Activated CD8-positive, alpha-beta T cell treated with anti-CD3 and anti-CD28 coated beads for 36 hours (primary cell): Measurements from ENCODE around the gene YWHAB. TPM values are rescaled to one million over a fixed set of nuclear protein-coding genes. Genes with fewer than 3 reads are reported as not detected.

Experiments
- ATAC-seq: fragments of 200-7000 bp; cut with Tn5 transposase; one replicate; pipeline ENCODE4 v1.10.0; 2021; ENCODE audit warnings: mild to moderate bottlenecking, moderate library complexity
- CTCF ChIA-PET: fragments of 350-600 bp; sonication (Branson Sonifier 250); formaldehyde crosslinking; loops from one replicate; lab custom pipeline; 2021; ENCODE audit warnings: antibody characterized with exemption; lab: Charles Lee
- POLR2A ChIA-PET: fragments of 350-600 bp; sonication (Branson Sonifier 250); formaldehyde crosslinking; loops from one replicate; lab custom pipeline; 2021; ENCODE audit warnings: antibody characterized with exemption; lab: Charles Lee
- DNase-seq: peaks from one replicate; pipeline ENCODE4 v3.0.0-alpha.2; 2020
- H3K27ac Mint-ChIP-seq: one replicate; pipeline ENCODE4 v1.8.0; 2021; ENCODE audit warnings: mild to moderate bottlenecking, mixed read lengths
- H3K27me3 Mint-ChIP-seq: one replicate; pipeline ENCODE4 v1.8.0; 2021; ENCODE audit warnings: mixed read lengths
- H3K36me3 Mint-ChIP-seq: one replicate; pipeline ENCODE4 v1.8.0; 2021; ENCODE audit warnings: low read depth, mixed read lengths
- H3K4me1 Mint-ChIP-seq: one replicate; pipeline ENCODE4 v1.8.0; 2021; ENCODE audit warnings: low read depth, mixed read lengths
- H3K4me3 Mint-ChIP-seq: one replicate; pipeline ENCODE4 v1.8.0; 2021; ENCODE audit warnings: mild to moderate bottlenecking, moderate library complexity, mixed read lengths
- H3K9me3 Mint-ChIP-seq: one replicate; pipeline ENCODE4 v1.8.0; 2021; ENCODE audit warnings: mixed read lengths
- intact Hi-C: fragments of 100-400 bp; cut with micrococcal nuclease; formaldehyde crosslinking; loops from one replicate; pipeline ENCODE4 v1.10.0; 2022
- total RNA-seq, 2 experiments: library from RNA; stranded (reverse); gene quantifications; one replicate each; pipeline ENCODE4 v1.2.3, GENCODE V29; 2021
- TF ChIP-seq, protein P1 (sequence below): fragments of 200-600 bp; IDR thresholded peaks from one replicate; pipeline ENCODE4 v1.8.0; 2022; ENCODE audit warnings: antibody characterized with exemption, mild to moderate bottlenecking

YWHAB gene
- total RNA-seq, 2 experiments from 2014 or later, result 220 to 226 TPM

DNA sequence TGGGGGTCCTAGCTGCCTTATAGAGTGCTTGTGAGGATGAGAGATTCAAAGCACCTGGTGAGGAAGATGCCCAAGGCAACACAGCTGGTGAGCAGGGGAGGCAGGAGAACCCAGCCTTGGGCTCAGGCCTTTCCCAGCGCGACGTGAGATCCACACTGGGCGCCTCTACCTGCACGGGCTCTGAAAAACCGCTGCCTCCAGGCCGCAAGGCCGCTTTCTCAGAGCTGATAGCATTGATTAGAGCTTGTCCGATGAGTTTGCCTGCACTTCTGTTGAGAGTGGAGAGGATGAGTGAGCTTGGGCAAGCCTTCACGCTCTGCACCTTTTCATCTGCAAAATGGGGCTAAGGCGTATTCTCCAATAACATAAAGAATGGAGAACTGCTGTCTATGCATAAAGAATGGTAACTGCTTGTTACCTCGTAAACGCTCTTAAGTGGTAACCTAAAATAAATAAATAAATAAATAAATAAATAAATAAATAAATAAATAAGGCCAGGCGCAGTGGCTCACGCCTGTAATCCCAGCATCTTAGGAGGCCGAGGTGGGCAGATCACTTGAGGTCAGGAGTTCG is 25.3 kb downstream of the YWHAB start:
- no peak for ATAC-seq
- Mint-ChIP-seq H3K4me3 (peak overlapping the region; percentile 85), H3K27me3 (no peaks in the 10 kb centered on the region), H3K27ac (peak overlapping the region; percentile 63), H3K36me3 (peaks cover 50% of the 10 kb centered on the region), H3K4me1 (peaks cover 38% of the 10 kb centered on the region), H3K9me3 (no peaks in the 10 kb centered on the region)
- no peak for DNase-seq
- intact Hi-C loops, result no loop called here
- ChIA-PET POLR2A (interaction anchor here (1.0 to 2.2 kb wide), 4 partner anchors 25 to 50 kb away, joined by 3 to 9 read pairs (median 3); partner anchors contain the start of genes TOMM34 and YWHAB), CTCF (interaction anchor here (0.8 to 1.7 kb wide), 5 partner anchors 20 to 185 kb away, joined by 4 to 5 read pairs (median 5); no protein-coding TSS in a partner anchor)
- TF ChIP-seq, protein P1, sequence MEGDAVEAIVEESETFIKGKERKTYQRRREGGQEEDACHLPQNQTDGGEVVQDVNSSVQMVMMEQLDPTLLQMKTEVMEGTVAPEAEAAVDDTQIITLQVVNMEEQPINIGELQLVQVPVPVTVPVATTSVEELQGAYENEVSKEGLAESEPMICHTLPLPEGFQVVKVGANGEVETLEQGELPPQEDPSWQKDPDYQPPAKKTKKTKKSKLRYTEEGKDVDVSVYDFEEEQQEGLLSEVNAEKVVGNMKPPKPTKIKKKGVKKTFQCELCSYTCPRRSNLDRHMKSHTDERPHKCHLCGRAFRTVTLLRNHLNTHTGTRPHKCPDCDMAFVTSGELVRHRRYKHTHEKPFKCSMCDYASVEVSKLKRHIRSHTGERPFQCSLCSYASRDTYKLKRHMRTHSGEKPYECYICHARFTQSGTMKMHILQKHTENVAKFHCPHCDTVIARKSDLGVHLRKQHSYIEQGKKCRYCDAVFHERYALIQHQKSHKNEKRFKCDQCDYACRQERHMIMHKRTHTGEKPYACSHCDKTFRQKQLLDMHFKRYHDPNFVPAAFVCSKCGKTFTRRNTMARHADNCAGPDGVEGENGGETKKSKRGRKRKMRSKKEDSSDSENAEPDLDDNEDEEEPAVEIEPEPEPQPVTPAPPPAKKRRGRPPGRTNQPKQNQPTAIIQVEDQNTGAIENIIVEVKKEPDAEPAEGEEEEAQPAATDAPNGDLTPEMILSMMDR, result no peak

DNA sequence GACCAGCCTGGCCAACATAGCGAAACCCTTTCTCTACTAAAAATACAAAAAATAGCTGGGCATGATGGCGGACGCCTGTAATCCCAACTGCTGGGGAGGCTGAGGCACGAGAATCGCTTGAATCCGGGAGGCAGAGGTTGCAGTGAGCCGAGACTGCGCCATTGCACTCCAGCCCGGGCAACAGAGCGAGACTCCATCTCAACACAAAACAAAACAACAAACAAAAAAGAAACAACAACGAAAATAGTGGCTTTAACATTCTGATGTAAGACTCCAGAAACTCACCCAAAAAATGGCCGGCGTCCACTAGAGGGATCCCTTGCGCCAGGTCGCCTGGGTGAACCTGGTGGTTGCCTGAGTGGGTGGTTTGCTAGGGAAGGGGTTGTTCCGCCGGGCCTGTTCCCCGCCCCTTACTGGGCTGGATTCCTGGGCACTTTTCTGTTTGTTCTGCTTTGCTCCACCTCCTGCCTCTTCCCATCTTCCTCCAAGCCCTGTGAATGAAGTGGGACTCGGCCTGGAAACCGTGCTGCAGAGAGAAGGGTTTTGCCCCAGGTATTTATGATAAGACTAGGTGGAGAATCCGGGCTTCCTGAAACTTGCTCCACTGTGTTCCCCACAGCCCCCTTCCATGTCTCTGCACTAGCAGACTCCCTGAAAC is 25.9 kb downstream of the YWHAB start:
- ATAC-seq (no peak), DNase-seq (peak; percentile 74)
- Mint-ChIP-seq H3K9me3 (no peaks in the 10 kb centered on the region), H3K4me1 (peaks cover 38% of the 10 kb centered on the region), H3K27me3 (no peaks in the 10 kb centered on the region), H3K27ac (peak overlapping the region; percentile 49), H3K4me3 (peak overlapping the region; percentile 56), H3K36me3 (peaks cover 44% of the 10 kb centered on the region)
- ChIA-PET POLR2A (interaction anchor here (0.9 to 1.2 kb wide), 4 partner anchors 8 to 49 kb away, joined by 3 read pairs; partner anchors contain the start of genes TOMM34 and YWHAB), CTCF (interaction anchor here (0.6 to 1.7 kb wide), 6 partner anchors 20 to 184 kb away, joined by 4 to 5 read pairs (median 4); no protein-coding TSS in a partner anchor)
- intact Hi-C loops, result no loop called here
- TF ChIP-seq, protein P1, result peak; percentile 49

DNA sequence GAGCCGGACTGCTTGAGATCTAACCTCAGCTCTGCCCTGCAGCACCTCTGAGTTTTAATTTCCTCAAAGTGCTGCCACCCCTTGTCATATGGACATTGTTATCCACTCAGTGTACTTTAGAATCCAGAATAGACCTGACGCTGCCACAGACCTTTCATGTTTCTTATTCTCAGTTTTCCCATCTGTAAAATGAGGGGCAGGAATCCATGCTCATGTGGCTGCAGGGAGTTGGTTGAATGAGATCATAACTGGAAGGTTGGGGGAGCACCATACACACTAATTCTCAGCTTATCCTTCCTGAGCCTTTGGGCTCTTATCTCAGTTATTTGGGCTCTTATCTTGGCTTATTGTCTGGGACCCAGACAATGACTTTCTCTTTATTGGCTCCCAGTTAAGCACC is 26.7 kb downstream of the YWHAB start:
- TF ChIP-seq, protein P1, result no peak
- ATAC-seq (no peak), DNase-seq (no peak)
- no peaks in the 10 kb centered on the region for H3K9me3 Mint-ChIP-seq
- no peak overlapping the region for H3K27ac Mint-ChIP-seq
- CTCF ChIA-PET, result interaction anchor here (1.0 to 1.7 kb wide), 2 partner anchors 10 to 40 kb away, joined by 3 to 5 read pairs; no protein-coding TSS in a partner anchor
- peaks cover 38% of the 10 kb centered on the region for H3K4me1 Mint-ChIP-seq
- H3K36me3 Mint-ChIP-seq, result peaks cover 43% of the 10 kb centered on the region
- no peaks in the 10 kb centered on the region for H3K27me3 Mint-ChIP-seq
- intact Hi-C loops, result no loop called here
- POLR2A ChIA-PET, result interaction anchor here (0.9 to 1.2 kb wide), 2 partner anchors 9 to 39 kb away, joined by 3 read pairs; no protein-coding TSS in a partner anchor
- H3K4me3 Mint-ChIP-seq, result peak overlapping the region; percentile 10

DNA sequence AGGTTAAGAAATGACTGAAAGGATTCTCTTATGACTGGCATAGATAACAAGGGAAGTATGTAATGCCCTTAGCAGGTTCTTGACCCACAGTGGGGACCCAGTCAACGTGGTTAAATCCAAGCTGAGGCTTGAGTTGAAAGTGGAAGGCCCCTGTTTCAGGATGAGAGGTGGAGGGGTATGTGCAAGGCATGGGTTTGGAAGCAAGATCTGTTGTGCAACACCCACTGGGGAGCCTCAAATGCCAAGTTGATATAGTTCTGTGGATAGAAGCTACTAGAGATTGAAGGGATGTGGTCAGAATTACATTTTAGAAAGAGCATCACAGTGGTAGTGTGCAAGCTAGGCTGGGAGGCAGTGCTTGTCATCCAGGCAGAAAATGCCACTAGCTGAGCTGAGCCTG is 29.4 kb downstream of the YWHAB start:
- TF ChIP-seq, protein P1, result no peak
- Mint-ChIP-seq H3K4me3 (no peak overlapping the region), H3K27ac (peak overlapping the region; percentile 34), H3K27me3 (no peaks in the 10 kb centered on the region), H3K4me1 (peaks cover 28% of the 10 kb centered on the region), H3K9me3 (no peaks in the 10 kb centered on the region), H3K36me3 (peaks cover 46% of the 10 kb centered on the region)
- DNase-seq (peak; percentile 29), ATAC-seq (peak; percentile 65)
- CTCF ChIA-PET, result interaction anchor here (0.7 to 1.0 kb wide), 3 partner anchors 8 to 181 kb away, joined by 3 read pairs; partner anchors contain the start of gene TOMM34
- intact Hi-C loops, result no loop called here
- POLR2A ChIA-PET, result interaction anchor here (0.9 kb wide), 1 partner anchor 15 kb away, joined by 3 read pairs; no protein-coding TSS in a partner anchor
